Measurements from ENCODE around the gene HUNK.

GRCh38 chr21:31850886-31851285, 21.9 kb upstream of the HUNK start:
- TF ChIP-seq POLR2AphosphoS5 (IDR thresholded peaks at IDR 0.05; ENCODE audit: low read depth, low read length) (no peak), EZH2 (IDR thresholded peaks at IDR 0.05; ENCODE audit: low read depth, low read length, severe bottlenecking) (no peak), SP2 (IDR thresholded peaks at IDR 0.05; ENCODE audit: low read length) (no peak), JUN (IDR thresholded peaks at IDR 0.05; ENCODE audit: low read depth, low read length) (no peak), TAF1 (IDR thresholded peaks at IDR 0.05; ENCODE audit: low read depth, low read length) (no peak), POLR2A (IDR thresholded peaks at IDR 0.05; ENCODE audit: control extremely low read depth in 1 of 2, low read depth in 2 of 2, low read length in 2 of 2) (no peak), ATF2 (IDR thresholded peaks at IDR 0.05; ENCODE audit: low read length) (no peak), SRF (IDR thresholded peaks at IDR 0.05; ENCODE audit: low read depth, low read length) (no peak)
- TF ChIP-seq, protein P1, sequence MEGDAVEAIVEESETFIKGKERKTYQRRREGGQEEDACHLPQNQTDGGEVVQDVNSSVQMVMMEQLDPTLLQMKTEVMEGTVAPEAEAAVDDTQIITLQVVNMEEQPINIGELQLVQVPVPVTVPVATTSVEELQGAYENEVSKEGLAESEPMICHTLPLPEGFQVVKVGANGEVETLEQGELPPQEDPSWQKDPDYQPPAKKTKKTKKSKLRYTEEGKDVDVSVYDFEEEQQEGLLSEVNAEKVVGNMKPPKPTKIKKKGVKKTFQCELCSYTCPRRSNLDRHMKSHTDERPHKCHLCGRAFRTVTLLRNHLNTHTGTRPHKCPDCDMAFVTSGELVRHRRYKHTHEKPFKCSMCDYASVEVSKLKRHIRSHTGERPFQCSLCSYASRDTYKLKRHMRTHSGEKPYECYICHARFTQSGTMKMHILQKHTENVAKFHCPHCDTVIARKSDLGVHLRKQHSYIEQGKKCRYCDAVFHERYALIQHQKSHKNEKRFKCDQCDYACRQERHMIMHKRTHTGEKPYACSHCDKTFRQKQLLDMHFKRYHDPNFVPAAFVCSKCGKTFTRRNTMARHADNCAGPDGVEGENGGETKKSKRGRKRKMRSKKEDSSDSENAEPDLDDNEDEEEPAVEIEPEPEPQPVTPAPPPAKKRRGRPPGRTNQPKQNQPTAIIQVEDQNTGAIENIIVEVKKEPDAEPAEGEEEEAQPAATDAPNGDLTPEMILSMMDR (IDR thresholded peaks at IDR 0.05; ENCODE audit: control extremely low read depth in 1 of 3, insufficient read depth in 1 of 3, low read depth in 1 of 3, low read length in 3 of 3) = no peak
